HG02981 (cell line): Measurements from ENCODE around the gene SCGN.
A peak's percentile ranks its signal among the peaks of the same experiment; 100 is the strongest.

ENCODE experiments used
- ATAC-seq: cut with Tn5 transposase; IDR thresholded peaks from one replicate; pipeline ENCODE4 v1.9.1; 2021; ENCODE audit warnings: mild to moderate bottlenecking, moderate library complexity; ENCODE audit not compliant: unreplicated experiment

SCGN gene

GRCh38 chr6:25652007-25652515, at the start of gene SCGN:
Gene SCGN, plus strand, starts transcription at chr6:25652215. Its CDS starts 189 bp downstream, at chr6:25652404.
- ATAC-seq = no peak

GRCh38 chr6:25602674-25602982, 49.4 kb upstream of the SCGN start:
- ATAC-seq = no peak

GRCh38 chr6:25603251-25603650, 48.8 kb upstream of the SCGN start:
- no peak for ATAC-seq

GRCh38 chr6:25606151-25606550, 45.9 kb upstream of the SCGN start:
- no peak for ATAC-seq

DNA sequence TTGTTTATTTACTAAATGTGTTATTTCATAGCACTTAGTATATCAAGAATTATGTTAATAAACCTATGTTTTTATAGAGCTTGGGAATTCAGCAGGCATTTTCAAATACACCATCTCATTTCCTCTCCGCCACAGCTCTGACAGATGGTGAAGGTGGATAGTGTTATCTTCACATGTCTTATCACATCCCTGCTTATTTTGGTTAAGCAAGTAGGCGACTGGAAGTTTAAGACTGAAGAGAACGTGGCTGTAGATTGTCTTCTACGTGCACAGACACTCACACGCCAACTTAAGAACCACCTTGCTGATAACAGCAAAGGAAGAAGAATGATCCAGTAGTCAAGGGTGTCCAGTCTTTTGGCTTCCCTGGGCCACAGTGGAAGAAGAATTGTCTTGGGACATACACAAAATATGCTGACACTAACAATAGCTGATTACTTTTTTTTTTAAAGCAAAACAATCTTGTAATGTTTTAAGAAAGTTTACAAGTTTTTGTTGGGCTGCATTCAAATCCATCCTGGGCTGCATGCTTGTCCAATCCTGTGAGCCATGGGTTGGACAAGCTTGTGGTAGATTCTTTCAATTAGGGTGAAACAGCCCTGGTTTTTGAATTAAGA, 43.3 kb upstream of the SCGN start:
- ATAC-seq = no peak

- ATAC-seq = no peak
These were observed 39.3 kb upstream of the SCGN start for GRCh38 chr6:25612666-25613065.

GRCh38 chr6:25613415-25613814, 38.6 kb upstream of the SCGN start:
- no peak for ATAC-seq

- no peak for ATAC-seq
These were observed 38.0 kb upstream of the SCGN start for GRCh38 chr6:25614052-25614451.

DNA sequence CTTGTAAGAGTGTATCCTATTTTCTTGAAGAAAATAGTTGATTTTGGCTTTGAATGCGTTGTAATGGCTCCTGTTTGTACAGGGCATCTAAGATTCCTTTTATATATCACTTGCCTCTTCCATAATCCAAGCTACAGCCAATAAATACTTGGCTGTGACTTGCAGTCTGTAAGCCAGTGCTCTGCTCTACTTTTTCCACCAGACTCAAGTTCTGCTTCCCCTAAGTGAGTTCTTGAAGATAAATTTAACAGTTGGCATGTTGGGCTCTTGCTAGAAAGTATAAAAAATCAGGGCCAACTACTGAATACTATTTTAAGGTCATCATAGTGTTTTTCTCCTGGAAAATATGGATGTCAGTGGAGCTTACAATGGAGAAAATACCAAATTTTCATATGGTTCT, 36.5 kb upstream of the SCGN start:
- no peak for ATAC-seq

GRCh38 chr6:25617997-25618396, 34.0 kb upstream of the SCGN start:
- peak; percentile 57 for ATAC-seq

- no peak for ATAC-seq
These were observed 32.8 kb upstream of the SCGN start for GRCh38 chr6:25619217-25619616.

- ATAC-seq = no peak
These were observed 31.6 kb upstream of the SCGN start for GRCh38 chr6:25620391-25620790.

DNA sequence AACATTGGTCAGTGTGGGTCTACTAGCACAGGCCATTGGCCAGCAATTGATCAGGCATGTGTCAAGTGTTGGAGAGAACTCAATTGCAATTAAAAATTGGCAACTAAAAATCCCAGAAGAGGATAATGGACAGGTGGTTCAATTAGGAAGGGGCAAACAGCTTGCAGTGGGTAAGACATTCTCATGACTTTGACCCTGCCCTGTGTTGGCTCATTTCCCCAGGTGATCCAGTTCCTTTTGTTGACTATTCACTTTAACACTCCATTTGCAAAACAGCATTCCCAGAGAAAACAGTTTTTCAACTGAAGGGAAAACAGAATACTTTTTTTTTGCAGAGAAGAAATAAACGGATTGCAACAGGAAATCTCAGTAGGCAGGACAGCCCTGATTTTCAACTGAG, 28.9 kb upstream of the SCGN start:
- no peak for ATAC-seq

DNA sequence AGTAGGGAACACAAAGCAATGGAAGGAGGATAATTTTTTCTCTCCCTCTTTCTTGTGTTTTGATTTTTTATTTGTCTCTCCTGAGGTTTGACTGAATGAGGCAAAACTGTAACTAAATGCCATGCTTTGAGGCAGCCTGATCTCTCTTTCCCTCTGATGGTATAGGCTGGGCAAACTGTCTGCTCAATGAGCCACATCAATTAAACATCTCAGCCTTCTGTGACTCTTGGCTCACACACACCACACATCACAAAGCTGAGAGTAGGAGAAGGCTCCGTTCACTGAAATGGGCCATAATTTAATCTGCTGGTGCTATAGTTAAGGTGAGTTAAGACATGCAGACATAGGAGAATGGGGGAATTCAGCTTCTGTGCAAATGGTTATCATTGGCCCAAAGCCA, 28.1 kb upstream of the SCGN start:
- ATAC-seq = no peak

- no peak for ATAC-seq
These were observed 25.0 kb upstream of the SCGN start for GRCh38 chr6:25627001-25627400.

- no peak for ATAC-seq
These were observed 23.4 kb upstream of the SCGN start for GRCh38 chr6:25628471-25629197.

DNA sequence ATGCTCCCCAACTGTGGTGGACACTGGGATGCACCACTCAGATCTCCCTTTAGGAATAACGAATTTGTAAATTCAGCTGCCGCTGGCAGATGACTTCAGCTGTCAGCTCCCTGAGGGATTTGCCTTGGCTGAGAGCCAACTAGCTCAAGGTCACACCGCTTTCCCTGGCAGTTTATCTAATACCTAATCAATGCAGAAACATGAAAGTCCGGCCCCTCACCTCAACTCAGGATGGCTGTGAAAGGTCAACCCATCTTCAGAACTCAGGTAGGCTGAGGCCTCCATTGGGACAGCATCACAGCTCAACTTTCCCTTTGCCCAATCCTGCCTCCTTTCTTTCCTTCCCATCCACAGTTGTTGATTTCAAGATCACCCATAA, 22.8 kb upstream of the SCGN start:
- no peak for ATAC-seq

DNA sequence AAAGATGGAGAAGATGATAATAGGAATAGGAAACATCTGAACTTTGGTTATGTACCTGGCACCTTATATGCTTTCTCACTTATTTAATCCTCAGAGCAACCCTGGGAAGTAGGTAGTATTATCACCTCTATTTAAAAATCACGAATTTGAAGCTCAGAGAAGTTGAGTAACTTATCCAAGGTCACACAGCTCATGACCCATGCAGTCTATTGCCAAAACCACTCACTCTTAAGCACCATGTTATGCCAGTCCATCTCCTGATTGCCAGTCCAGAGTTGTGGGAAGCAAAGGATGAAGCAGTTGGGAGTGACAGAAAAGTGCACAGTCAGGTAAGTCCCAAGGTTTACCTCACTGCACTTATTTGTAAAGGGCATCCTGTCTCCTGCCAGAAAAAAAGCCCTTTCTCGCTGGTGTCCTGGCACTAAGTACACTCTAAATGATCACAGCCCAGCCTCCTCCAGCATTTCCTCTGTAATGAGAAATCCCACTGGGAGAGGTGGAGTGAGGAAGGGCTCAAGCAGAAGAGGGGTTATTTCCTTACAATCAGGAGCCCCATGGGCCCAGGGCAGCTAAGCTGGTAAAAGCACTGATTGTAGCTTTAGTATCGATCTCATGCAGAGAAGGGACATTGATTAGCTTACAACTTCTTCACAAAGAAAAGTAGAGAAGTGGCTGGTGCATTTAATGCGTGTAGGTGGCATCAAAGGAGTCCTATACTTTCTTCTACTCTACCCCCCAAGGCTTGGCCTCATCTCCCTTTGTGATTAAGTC, 21.3 kb upstream of the SCGN start:
- ATAC-seq = no peak

GRCh38 chr6:25635886-25636317, 16.1 kb upstream of the SCGN start:
- ATAC-seq = no peak

DNA sequence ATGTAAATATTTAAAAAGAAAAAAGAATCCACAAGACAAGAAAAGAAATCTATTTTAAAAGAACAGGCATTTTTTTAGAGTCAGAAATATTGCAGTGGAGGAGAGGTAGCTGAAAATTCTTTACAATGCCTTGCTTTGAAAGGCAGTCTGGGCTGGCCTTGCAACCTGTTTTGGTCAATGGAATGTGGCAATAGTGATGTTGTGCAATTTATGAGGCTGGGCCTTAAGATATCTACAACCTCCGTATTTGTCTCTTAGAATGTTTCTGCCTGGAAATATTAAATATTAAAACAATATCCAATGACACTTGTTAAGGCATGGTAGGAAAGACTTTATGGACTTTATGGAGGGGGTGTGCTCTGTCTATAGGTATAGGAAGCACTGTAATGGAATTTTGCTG, 14.8 kb upstream of the SCGN start:
- ATAC-seq = no peak

GRCh38 chr6:25637960-25638434, 14.0 kb upstream of the SCGN start:
- no peak for ATAC-seq

DNA sequence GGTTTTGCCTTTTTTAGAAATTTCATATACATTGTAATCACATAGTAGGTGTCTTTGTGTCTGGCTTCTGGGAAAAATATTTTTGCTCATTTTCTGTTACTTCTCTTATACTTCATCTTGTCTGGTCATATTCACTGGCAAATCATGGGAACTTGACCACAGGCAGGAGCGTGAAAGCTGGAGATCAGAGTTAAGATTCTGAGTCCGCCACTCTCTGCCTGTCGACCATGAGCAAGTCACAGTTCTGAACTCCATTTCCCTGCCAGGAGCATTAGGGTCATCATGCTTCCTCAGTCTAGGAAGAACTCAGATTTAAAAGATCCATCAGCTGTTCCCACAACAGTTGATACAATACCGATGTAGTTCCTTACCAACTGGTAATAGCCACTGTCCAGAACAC, 12.4 kb upstream of the SCGN start:
- no peak for ATAC-seq
